GM21367 (cell line): ENCODE data around the gene INPP5D.
"Not testable (repeated sequence)": the region's sequence is repeated elsewhere in the genome, so short reads cannot be mapped to it uniquely, and the experiment has no call there.

ENCODE experiments used
- ATAC-seq: cut with Tn5 transposase; IDR thresholded peaks from one replicate; pipeline ENCODE4 v1.9.1; 2021; ENCODE audit not compliant: unreplicated experiment

The INPP5D gene

DNA sequence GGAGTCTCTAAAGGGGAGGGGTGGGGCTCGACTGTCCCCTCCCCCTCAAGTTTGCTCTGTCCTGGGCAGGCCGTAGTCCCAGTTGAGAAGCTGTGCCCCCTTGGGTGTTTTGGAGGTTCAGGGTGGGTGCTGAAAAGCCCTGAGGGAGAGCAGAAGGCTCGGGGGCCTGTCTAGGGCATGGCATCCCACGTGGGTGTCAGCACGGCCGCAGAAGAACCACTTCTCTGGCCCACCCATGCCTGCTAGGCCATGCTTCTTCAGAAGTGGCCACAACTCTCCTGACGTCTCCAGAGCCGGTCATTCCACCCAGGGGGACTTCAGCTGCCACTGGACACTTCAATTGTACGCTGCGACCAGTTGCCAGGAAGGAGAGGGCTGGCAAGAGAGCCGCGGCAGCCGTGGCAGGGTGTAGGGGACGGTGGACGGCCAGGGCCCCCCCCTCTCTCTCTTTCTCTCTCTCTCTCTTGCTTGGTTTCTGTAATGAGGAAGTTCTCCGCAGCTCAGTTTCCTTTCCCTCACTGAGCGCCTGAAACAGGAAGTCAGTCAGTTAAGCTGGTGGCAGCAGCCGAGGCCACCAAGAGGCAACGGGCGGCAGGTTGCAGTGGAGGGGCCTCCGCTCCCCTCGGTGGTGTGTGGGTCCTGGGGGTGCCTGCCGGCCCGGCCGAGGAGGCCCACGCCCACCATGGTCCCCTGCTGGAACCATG, at the start of gene INPP5D:
Gene INPP5D (plus strand): TSS at position 546 of the 704 bp plus-strand sequence. CDS start 137 bp downstream, at position 683.
- peak; percentile 34 for ATAC-seq

DNA sequence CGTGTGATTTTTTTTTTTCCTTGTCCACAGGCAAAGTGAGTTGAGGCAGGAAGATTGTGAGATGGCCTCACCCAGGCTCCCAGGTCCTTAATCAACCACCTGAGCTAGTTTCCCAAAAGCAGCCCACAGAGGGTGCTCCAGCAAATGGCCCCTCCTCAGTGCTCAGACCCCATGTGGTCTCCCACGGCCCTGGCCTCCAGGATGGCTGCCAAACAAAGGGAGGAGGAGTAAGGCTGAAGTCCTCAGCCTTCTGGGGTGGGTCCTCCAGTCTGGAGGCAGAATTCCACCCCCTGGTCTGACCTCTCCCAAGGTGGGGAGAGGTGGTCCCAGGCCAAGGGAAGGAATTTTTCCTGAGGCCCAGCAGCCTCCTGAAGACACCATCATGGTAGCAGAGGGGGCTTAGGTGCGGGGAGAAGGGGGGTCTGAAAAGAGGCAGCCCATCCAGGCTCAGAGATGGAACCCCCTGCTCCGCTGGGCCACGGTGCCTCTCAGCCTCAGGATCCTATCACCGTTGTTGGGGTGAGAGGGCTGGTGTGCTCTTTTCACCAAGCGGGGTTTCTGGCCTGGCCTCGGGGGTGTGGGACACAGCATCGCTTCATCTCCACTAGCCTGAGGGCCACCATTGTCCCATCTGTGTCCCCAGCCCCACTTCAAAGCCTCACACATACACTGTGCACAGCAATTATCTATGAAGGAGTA, 49.4 kb upstream of the INPP5D start:
- no peak for ATAC-seq

DNA sequence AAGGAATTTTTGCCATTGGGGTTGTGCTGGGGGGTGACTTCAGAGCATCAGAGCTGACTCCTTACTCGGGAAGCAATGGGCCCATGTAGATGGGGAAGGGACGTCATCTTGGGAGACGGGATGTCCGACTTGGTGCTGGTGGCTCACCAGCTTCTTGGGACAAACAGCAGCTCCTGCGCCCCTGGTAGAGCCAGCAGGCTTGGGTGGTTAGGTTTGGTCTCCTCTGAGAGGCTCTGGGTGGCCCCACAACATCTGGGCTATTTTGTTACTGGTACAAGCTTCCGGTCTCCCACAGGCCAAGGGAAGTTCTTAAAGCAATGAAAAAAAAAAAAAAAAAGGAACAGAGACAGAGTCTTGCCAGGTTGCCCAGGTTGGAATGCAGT, 48.9 kb upstream of the INPP5D start:
- ATAC-seq = no peak

DNA sequence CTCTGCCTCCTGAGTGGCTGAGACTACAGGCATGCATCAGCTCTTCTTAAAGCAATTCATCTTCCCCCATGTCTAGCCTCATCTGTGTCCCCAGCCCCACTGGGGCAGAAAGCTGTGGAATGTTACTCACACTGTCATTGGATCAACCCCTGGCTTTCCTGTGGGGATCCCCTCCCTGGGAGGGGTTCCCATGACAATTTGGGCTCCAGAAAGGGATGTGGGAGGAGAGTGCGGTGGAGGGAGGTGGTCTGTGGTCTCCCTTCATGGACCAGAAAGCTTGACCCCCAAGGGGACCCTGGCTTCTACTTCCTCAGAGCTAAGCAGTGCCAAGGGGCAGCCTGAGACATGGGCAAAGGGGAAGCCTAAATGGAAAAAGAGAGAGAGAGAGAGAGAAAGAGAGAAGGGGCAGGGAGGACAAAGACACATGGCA, 48.4 kb upstream of the INPP5D start:
- no peak for ATAC-seq

DNA sequence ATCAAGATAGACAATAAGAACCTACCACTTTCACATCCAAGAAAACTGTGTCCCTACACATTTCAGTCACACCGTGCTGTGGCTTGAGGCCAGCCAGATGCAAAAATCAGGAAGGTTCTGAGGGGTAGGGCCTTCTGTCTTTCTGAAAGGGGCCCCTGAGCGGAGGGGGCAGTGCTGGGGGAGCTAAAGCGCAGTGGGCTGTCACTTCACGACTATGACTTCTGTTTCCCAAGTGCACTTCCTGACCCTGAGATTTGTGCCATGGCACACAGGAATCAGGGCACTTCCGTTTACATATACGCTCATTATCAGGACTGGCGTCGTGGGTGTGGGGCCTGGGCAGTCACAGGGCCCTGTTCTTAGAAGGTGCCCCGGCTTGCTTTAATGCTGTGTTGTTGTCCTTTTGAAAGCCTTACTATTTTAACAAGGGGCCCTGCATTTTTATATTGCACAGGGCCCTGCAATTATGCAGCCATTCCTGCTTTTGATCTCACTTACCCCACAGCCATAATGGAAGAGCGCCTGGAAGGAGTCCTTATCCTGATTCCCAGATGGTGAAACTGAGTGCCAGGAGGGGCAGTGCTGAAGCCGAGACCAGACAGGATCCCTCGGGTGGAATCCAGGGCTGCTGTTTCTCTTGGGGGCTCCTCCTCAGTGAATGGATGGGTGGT, 47.7 kb upstream of the INPP5D start:
- ATAC-seq = no peak

DNA sequence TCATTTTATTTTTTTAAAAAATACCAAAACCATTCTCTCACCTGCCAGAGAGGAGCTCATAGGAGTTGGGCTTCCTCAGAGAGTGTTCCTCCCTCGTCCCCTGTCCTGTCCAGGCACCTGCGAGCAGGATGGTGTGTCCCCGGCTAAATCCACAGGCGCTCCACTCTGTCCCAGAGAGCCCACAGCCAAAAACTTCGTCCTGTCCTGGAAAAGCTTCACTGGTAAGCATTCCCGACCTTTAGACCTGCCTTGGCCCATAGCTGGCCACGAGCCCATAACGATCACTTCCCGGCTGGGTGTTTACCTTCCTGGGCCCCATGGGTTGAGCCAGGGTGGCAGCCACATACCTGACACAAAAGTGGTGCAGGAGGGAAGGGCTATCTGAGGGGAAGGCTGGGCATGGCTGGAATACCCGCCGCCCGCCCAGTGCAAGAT, 47.1 kb upstream of the INPP5D start, which contains the start of gene NGEF:
Gene NGEF (minus strand): TSS at position 230 of the 435 bp plus-strand sequence. CDS start 38,366 bp downstream, outside the sequence.
- no peak for ATAC-seq

DNA sequence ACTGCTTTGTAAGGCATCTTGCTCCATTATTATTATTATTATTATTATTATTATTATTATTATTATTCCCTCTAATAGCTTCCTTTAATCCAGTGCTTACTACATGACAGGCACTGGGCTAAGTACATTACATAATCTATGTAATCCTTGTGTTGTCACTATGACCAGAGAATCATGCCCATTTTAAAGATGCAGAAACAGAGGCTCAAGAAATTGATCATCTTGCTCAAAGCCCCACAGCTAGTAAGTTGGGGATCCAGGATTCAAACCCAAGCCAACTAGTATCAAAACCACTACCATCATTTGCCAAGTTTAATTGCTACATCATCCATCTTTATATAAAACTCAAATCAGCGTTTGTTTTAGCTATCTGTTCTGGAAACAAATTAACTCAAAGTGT, 46.5 kb upstream of the INPP5D start:
- ATAC-seq = no peak

DNA sequence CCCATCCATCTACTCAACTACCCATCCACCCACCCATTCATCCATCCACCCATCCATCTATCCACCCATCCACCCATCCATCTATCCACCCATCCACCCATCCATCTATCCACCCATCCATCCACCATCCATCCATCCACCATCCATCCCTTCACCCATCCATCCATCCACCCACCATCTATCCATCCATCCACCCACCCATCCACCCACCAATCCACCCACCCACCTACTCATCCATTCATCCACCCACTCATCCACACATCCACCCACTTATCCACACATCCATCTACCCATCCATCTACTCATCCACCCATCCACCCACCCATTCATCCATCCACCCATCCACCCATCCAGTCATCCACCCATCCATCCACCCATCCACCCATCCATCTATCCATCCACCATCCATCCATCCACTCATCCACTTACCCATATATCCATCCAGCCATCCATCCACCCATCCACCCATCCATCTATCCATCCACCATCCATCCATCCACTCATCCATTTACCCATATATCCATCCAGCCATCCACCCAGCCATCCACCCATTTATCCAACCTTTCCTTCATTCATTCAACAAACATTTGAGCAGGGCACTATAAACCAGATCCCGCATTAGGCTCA, 45.0 kb upstream of the INPP5D start:
- ATAC-seq = no peak

DNA sequence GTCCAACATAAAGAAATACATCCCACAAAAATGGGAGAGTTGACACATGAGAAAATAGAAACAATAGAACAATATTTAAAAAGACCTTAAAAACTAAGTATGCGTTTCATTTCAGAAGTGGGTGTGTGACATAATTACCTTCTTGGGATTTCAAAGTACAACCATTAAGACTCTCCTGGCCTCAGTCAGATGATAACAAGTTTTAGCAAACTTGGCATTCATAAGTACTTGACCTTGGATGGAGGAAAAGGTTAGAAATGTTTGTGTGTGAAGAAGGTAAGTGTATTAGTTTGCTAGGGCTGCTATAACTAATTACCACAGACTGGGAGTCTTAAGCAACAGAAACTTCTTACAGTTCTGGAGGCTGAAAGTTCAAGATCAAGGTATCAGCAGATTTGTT, 42.2 kb upstream of the INPP5D start:
- ATAC-seq = no peak

DNA sequence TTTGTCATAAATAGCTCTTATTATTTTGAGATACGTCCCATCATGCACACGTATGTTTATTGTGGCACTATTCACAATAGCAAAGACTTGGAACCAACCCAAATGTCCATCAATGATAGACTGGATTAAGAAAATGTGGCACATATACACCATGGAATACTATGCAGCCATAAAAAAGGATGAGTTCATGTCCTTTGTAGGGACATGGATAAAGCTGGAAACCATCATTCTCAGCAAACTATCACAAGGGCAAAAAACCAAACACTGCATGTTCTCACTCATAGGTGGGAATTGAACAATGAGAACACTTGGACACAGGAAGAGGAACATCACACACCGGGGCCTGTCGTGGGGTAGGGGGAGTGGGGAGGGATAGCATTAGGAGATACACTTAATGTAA, 40.5 kb upstream of the INPP5D start:
- not testable (repeated sequence) for ATAC-seq

DNA sequence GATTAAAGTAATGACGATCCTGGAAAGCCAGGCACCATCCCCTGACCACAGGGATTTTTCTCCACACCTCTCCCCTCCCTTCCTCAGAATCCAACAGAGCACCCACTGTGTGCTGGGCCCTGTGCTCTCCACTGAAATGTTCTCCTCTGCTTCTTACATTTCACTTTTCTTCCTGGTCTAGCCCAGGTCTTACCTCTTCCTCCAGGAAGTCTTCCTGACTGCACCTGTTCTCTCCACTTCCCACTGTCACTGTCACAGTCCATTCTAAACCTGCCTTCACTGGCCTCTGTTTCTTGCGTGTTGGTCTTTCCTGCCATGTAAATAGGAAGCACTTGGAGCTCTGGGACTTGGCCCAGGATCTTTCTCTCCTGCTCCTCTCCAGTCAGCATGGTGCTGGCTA, 39.7 kb upstream of the INPP5D start:
- ATAC-seq = no peak

DNA sequence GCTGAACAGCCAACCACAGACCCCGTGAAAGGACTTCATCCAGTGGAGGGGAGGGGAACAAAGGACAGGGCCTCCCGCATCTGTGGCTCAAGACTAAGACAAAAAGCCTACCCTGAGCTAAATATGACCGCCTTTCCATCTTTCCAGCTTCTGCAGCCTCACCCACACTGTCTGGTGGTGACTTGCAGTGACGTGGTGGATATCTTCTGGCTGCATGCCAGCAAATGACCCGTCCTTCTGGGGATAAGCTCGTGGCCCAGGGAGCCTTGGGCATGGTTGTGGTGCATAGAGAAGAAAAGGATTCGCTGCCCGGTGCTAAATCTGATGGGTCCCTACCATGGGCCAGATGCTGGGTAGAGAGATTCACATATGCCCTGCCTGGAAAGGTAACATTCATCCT, 38.4 kb upstream of the INPP5D start:
- ATAC-seq = no peak

DNA sequence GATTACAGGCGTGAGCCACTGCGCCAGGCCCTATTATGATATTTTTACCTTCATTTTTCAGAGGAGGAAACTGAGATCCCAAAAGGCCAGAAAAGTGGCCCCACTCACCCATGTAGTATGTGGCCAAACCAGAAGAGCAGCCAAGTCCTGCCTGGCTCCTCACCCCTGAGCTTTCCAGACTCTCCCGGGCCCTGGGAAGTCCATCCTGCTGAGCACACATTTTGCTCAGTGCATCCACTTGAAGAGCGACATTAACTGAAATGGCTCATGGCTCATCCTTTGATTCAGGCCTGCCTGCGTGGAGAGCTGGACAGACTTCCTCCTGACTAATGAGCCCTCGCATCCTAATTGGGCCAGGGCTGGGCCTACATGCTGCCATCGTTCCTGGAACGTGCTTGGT, 37.6 kb upstream of the INPP5D start:
- ATAC-seq = no peak

DNA sequence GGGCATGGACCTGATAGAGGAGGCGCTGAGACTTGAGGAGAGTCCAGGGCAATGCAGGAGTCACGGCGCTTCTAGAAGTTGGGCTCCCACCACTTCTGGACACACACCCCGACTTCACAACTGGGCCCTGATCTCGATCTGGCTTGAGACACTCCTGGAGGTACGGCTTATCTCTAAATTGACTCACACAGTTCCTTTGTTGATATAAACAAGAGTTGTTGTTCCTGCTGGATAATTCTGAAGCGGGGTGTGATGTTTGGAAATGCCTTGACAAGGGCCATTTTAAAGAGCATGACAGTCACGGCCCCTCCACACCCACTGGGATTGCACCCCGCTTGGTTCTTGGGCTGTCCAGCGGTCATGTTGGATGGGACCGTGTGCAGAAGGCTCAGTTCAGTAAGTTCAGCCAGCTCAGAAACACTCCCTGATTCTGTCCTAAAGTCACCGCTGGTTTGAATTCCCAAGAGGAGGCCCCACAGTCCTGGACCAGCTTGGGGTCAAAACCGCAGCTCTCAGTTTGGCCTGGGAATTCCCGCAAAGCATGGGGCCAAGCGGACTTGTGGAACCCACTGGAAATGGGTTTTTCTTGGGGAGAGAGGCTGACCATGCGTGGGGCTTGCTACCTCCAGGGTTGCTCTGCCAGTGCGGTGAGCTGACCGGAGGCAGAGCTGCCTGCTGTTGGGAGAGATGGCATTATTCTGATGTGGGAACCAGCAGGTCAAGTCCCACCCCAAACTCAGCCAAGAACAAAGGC, 37.0 kb upstream of the INPP5D start:
- no peak for ATAC-seq

DNA sequence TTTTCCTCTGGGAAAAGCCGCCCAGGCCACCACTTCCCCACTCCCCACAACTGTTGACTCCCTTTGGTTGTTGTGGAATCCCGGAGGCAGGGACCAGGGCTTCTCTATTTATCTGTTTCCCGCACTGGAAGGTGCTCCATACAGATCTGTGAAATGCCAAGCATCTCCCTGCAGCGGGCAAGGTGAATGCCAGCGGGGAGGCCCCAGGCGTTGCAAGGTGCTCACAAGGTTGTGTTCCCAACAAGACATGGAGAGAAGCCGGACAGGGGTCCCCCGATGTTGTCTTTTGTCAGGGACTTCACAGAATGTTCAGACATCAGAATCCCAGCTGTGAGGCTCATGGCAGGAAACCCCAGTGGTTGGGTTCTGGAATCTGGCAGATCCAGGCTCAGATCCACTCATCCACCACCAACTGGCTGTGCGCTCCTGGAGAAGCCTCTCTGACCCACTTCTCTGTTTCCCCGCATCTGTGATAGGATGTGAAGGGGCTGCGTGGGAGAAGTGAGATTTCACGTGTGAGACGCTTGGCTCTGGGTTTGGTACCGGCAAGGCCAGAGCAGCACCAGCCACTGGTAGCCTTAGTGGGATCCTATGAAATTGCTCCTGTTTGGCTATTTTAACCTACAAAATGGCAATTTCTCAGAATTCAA, 36.3 kb upstream of the INPP5D start:
- no peak for ATAC-seq

DNA sequence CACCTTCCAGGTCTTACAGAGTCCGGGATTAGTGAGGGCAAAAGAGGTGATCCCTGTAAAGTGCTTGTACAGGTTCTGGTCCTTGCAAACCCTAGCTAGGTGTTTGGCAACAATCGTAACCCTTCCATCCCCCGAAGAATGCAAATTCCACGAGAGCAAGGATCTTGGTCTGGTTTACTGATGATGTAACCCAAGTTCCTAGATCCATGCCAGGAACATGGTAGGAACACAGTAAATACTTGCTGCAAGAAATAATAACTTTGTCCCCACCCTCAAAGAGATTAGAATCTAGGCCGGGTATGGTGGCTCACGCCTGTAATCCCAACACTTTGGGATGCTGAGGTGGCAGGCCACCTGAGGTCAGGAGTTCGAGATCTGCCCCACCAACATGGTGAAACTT, 34.4 kb upstream of the INPP5D start:
- ATAC-seq = no peak

DNA sequence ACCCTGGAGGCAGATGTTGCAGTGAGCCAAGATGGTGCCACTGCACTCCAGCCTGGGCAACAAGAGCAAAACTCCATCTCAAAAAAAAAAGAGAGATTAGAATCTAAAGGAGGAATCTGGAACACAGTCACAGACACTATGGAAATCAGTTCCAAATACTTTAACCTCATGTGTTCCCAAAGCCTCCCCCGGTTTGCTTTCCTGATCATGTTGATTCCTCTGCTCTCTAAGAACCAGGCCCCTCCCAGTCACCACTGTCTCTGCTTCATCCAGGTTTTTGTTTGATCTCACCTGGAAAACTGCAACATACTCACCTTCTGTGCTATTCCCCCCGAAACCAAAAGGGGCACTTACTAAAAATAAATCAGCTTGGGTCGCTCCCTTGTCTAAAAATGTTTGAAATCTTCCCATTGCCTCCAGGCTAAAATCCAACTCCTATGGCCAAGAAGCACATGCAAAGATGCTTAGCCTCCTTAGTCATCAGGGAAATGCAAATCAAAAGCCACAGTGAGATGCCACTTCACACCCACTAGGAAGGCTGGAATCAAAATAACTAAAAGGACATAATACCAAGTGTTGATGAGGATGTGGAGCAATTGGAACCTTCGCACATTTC, 33.8 kb upstream of the INPP5D start:
- ATAC-seq = no peak

DNA sequence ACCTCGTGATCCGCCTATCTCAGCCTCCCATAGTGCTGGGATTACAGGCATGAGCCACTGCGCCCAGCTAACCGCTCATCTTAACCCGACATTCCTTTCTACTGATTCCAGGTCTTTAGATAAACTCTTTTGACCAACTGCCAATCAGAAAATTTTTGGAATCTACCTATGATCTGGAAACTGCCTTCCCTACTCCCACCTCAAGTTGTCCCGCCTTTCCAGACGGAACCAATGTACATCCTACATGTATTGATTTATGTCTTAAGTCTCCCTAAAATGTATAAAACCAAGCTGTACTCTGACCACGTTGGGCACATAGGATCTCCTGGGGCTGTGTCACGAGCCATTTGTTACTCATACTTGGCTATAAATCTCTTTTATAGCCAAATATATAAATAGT, 30.8 kb upstream of the INPP5D start:
- ATAC-seq = no peak

DNA sequence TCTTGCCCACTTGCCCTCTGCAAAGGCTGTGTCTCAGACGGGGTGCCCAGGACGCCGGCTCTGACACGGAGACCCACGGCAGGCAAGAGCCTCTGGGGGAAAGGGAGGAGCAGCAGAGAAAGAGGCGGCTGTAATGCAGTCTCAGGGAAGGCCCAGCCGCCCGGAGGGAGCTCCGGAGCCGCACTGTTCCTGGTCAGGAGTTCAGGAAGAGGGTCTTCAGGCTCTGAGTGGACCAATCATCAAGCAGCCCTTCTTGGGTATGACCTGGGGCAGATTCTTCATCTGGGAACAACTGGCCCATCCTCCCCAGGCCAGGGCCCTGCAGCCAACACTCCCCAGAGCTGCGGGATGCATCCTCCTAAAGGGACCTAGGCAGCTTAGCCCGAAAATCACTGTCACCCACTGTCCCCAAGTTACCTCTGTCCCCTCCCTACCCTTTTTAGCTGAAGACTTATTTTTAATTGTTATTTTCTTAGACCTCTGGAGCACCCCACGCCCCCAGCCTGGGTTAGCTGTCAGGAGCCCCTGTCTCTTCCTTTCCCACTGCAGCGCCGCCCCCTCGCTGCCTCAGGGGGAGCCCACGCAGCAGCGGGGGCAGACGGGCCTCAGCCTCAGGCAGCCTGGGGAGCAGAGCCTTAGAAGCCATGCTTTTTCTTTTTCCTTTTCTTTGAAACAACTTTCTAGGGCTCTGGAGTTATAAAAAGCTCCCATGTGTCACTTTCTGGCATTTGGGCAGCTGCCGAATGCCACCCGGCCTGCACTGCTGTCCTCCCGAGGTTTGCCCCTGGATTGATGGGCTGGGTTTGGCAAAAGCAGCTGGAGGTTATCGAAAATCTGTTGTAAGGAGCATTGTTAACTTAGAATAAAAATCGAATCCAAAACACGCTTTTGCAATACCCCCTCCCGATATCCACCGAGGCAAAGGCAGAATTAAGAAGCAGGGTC, 28.3 kb upstream of the INPP5D start:
- no peak for ATAC-seq
